Stomach smooth muscle (tissue), 2 donors: ENCODE data around the gene MSI2.

ENCODE experiments used
- H3K27ac ChIP-seq: one replicate; pipeline ENCODE4 v1.7.0; 2013; ENCODE audit warnings: mild to moderate bottlenecking, low read length, inconsistent platforms
- H3K27me3 ChIP-seq, 2 donors: one replicate each; pipeline ENCODE4 v1.7.0; 2013; ENCODE audit warnings: low read length in 2 of 2; ENCODE audit not compliant: insufficient read depth in 2 of 2, control insufficient read depth in 1 of 2
- H3K36me3 ChIP-seq, 2 donors: one replicate each; pipeline ENCODE4 v1.7.0; 2013; ENCODE audit warnings: low read length in 2 of 2; ENCODE audit not compliant: control insufficient read depth in 2 of 2, insufficient read depth in 2 of 2
- H3K4me1 ChIP-seq: one replicate; pipeline ENCODE4 v1.7.0; 2013; ENCODE audit warnings: low read length; ENCODE audit not compliant: control insufficient read depth, insufficient read depth
- H3K4me3 ChIP-seq, 2 donors: one replicate each; pipeline ENCODE4 v1.7.0; 2013; ENCODE audit warnings: low read length in 2 of 2
- H3K9ac ChIP-seq, 2 donors: one replicate each; pipeline ENCODE4 v1.7.0; 2013; ENCODE audit warnings: low read length in 2 of 2, mild to moderate bottlenecking in 1 of 2
- H3K9me3 ChIP-seq, 2 donors: one replicate each; pipeline ENCODE4 v1.7.0; 2013; ENCODE audit warnings: low read length in 2 of 2; ENCODE audit not compliant: control insufficient read depth in 2 of 2
- donor health status: healthy.
- donor health status: Pancreatic carcinoma.

Gene MSI2

DNA sequence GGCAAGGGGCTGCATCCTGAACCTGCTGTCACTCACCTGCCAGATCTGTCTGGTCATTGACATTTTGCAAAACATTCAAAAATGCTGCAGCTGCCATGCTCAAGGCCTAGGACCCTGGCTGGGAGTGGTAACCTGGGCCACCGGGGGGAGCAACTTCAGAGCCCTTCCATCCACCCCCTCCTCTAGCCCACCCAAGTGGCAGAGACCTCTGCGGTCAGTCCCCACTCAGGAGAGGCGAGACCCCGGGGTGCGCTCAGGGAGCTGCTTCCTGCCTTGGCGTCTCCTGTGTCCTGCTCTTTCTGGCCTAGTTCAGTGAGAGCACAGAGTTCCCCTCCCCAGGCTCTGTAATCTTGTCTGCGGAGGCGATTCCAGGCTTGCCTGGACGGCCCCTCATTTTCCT, 380.0 kb downstream of the MSI2 start:
- no peak overlapping the region for H3K9ac ChIP-seq
- peaks cover 0 to 4% of the 10 kb centered on the region in 2 donors for H3K36me3 ChIP-seq
- H3K27ac ChIP-seq: no peak overlapping the region
- H3K9me3 ChIP-seq: no peaks in the 10 kb centered on the region
- H3K27me3 ChIP-seq: no peaks in the 10 kb centered on the region
- H3K4me1 ChIP-seq: no peaks in the 10 kb centered on the region
- no peak overlapping the region for H3K4me3 ChIP-seq

DNA sequence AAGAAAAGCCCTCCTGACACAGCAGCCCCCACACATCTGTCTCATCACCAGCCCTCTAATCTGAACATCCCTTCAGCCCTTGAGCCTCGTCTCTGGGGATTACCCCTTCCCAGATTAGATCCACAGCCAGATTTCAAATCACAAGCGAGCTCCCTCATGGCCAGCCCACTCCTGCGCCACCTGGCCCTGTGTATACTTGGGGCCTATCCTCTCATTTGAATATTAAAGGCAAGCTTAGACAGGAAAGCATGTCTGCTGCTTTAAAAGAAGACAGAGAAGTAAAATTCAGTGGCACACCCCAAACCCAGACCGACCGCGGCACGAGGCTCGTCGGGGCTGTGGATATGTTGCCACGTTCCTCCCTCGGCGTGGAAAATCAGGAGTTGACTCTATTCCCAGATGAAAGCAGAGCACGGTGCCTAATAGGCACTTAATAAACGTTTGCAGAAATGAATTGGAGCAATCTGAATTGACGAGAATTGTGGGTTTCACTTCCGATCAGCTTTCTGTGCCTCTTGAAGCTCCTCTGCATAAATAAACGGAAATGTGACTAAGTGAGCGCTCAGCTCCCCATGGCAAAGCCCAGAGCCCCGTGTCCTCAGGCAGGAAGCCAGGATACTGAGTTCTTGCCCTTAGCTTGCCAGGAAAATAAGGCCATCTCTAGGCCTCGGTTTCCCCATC, 380.8 kb downstream of the MSI2 start:
- Histone ChIP-seq H3K36me3 (peaks cover 2 to 4% of the 10 kb centered on the region in 2 donors), H3K4me3 (no peak overlapping the region), H3K9ac (no peak overlapping the region), H3K9me3 (no peaks in the 10 kb centered on the region), H3K27me3 (no peaks in the 10 kb centered on the region), H3K4me1 (no peaks in the 10 kb centered on the region), H3K27ac (no peak overlapping the region)

DNA sequence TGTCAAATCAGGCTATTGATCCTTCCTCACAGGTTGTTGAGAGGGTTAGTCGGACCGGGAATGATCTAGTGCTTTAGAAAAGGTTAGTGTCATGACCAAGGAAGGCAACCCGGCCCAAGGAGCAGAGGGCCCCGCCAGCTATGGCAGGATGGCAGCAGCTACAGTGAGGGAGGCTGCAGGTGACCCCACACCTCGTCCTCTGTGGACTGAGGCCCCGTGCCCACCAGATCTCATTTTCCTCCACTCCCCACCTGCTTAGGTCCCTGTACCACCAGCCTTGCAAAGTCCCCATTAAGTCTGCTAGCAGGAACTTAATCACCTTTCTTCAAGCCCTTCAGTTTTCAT, 381.3 kb downstream of the MSI2 start:
- no peaks in the 10 kb centered on the region for H3K9me3 ChIP-seq
- no peak overlapping the region for H3K4me3 ChIP-seq
- H3K36me3 ChIP-seq: peaks cover 2 to 4% of the 10 kb centered on the region in 2 donors
- no peaks in the 10 kb centered on the region for H3K4me1 ChIP-seq
- H3K9ac ChIP-seq: no peak overlapping the region
- H3K27ac ChIP-seq: no peak overlapping the region
- H3K27me3 ChIP-seq: no peaks in the 10 kb centered on the region

DNA sequence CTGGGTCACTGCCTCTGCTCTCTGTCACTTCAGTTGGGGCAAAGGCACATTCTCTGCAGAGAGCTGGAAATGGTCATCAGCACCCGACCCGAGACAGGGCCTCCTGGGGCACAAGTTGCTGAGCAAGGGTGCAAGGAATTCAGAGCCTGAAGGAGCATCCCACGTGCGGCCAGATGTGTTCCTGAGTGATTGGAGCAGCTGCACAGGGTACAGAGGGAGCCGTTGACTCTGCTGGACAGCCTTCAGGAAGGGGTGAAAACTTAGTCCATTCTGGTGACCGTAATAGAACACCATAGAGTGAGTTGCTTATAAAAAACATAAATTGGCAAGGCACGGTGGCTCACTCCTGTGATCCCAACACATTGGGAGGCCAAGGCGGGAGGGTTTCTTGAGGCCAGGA, 382.0 kb downstream of the MSI2 start:
- Histone ChIP-seq H3K27me3 (no peaks in the 10 kb centered on the region), H3K9ac (no peak overlapping the region), H3K4me3 (no peak overlapping the region), H3K27ac (no peak overlapping the region), H3K9me3 (no peaks in the 10 kb centered on the region), H3K36me3 (peaks cover 2 to 3% of the 10 kb centered on the region in 2 donors), H3K4me1 (no peaks in the 10 kb centered on the region)

DNA sequence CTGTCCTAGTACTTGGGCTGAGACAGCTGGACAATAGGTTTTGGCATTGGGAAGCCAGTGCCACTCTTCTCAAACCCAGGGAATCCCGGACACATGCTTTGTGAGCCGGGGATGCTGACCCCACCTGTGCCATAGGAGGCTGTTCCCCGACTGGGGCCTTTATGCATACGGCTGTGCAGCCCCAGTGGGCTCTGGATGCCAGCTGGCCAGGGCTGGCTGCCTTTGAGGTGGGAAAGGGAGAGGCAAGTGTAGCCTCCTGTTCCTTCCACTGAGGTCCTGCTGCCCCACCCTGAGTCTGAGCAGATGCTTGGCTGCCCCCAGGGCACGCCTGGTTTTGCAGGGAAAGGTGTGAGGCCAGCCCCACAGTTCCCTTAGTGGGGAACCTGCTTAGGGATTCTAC, 383.1 kb downstream of the MSI2 start:
- Histone ChIP-seq H3K36me3 (peaks cover 0 to 2% of the 10 kb centered on the region in 2 donors), H3K9ac (no peak overlapping the region), H3K4me1 (no peaks in the 10 kb centered on the region), H3K27ac (no peak overlapping the region), H3K27me3 (no peaks in the 10 kb centered on the region), H3K4me3 (no peak overlapping the region), H3K9me3 (no peaks in the 10 kb centered on the region)

DNA sequence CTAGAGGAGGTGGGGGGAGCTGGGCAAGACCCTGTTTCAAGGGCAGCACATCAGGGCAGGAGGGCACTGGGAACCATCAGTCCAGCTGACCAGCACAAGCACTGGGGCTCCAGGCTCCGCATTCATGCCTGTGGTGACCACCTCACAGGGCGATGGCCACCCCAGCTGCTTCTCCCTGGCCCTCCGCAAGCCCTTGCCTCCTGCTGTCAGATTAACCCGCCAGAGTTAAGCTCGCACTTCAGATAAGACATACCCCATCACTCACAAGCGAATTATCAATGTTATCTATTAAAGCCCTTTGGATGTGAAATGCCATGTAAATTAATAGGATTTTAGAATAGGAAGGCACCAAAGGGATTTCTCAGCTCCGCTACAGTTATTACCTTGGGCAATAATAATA, 383.8 kb downstream of the MSI2 start:
- Histone ChIP-seq H3K4me3 (no peak overlapping the region), H3K4me1 (no peaks in the 10 kb centered on the region), H3K36me3 (peaks cover 0 to 2% of the 10 kb centered on the region in 2 donors), H3K9me3 (no peaks in the 10 kb centered on the region), H3K27ac (no peak overlapping the region), H3K27me3 (no peaks in the 10 kb centered on the region), H3K9ac (no peak overlapping the region)

DNA sequence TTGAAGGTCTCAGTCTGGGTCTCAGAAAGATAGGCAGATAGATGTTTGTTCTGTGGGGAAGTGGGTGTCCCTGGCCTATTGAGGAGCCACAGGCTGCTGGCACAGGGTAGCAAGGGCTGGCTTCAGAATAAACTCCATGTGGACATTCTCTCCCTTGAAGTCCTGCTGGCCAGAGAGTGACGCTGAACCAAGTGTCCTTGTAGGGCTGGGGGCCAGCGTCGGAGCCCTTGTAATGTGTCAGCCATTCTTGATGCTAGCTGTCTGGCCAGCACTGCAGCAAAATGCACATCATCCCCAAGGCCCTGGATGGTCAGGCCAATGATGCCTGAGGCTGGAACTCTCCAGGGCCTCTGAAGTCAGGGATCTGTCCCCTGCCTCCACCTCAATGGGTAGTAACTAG, 385.4 kb downstream of the MSI2 start:
- H3K4me3 ChIP-seq: no peak overlapping the region
- H3K9ac ChIP-seq: no peak overlapping the region
- no peaks in the 10 kb centered on the region for H3K9me3 ChIP-seq
- H3K27ac ChIP-seq: no peak overlapping the region
- no peaks in the 10 kb centered on the region for H3K4me1 ChIP-seq
- H3K36me3 ChIP-seq: peaks cover 0 to 2% of the 10 kb centered on the region in 2 donors
- no peaks in the 10 kb centered on the region for H3K27me3 ChIP-seq

DNA sequence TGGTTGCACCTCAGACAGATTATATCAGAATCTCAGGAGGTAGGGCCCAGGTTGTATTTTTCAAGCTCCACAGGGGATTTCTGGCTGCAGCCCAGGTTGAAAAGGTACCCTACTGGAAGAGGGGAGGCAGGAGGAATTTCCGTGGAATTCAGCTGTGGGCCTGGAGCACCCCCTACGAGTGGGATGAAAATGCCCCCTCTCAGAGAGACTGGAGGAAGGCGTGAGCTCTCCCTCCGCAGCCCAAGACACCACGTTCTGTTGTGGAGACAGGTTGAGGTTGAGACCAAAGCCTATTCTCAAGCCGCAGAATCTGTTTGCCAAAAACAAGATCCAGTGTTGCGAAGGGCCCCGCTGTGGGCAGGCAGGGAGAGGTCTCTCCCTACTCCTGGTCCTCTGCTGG, 386.7 kb downstream of the MSI2 start:
- Histone ChIP-seq H3K4me1 (no peaks in the 10 kb centered on the region), H3K36me3 (peaks cover 0 to 2% of the 10 kb centered on the region in 2 donors), H3K9me3 (no peaks in the 10 kb centered on the region), H3K9ac (no peak overlapping the region), H3K27ac (no peak overlapping the region), H3K27me3 (no peaks in the 10 kb centered on the region), H3K4me3 (no peak overlapping the region)

DNA sequence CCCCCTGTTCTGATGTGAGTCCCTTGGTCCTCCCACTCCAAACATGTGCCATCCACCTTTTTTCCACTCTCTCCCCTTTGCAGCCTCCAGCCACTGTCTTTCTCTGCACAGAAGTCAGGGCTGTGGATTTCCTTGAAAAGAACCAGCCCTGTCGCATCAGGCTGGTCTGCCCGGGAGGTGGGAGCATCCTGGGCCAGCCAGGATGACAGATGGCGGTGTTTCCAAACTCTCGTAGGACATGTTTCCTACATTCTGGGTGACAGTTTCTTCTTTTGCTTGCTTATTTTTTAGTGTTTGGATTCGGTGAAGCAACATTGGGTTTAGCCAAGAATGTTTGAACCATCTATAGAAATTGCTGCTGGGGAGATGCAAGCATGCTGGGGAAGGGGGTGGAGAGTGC, 388.0 kb downstream of the MSI2 start:
- H3K4me3 ChIP-seq: no peak overlapping the region
- H3K27ac ChIP-seq: no peak overlapping the region
- no peaks in the 10 kb centered on the region for H3K27me3 ChIP-seq
- H3K36me3 ChIP-seq: peaks cover 0 to 2% of the 10 kb centered on the region in 2 donors
- no peaks in the 10 kb centered on the region for H3K4me1 ChIP-seq
- no peak overlapping the region for H3K9ac ChIP-seq
- H3K9me3 ChIP-seq: no peaks in the 10 kb centered on the region

DNA sequence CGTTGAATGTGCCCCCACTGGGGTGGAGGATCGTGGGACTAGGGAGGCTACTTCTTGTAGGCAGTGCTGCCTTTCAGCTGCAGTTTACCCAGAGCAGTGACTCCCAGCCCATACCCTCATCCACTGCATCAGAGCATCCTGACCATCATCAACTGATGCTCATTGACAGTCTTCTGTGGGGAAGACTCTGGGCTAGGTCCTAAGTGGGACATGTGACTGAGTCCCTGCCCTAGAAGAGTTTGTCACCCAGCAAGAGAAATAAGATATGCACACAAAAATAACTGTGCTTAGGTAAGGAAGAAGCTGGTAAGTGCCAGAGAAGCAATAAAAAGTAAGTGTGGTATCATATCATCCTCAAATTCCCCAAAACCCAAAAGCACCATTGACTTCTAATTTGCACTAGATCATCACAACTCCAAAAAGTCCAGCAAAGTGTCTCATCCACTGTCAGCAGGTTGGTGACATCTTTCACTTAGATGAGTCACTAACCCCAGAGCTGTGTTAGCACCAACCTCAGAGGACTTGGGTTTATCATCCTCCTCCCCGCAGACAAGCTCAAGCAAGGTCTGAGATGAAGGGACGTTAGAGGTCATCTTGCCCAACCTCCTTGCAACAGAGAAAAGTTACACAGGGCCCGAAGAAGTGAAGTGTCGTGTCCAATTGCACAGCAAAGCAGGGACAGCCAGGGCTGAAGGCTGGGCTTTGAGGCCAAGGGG, 389.8 kb downstream of the MSI2 start:
- Histone ChIP-seq H3K27me3 (no peaks in the 10 kb centered on the region), H3K36me3 (peaks cover 0 to 2% of the 10 kb centered on the region in 2 donors), H3K27ac (no peak overlapping the region), H3K9me3 (no peaks in the 10 kb centered on the region), H3K9ac (no peak overlapping the region), H3K4me1 (no peaks in the 10 kb centered on the region), H3K4me3 (no peak overlapping the region)

DNA sequence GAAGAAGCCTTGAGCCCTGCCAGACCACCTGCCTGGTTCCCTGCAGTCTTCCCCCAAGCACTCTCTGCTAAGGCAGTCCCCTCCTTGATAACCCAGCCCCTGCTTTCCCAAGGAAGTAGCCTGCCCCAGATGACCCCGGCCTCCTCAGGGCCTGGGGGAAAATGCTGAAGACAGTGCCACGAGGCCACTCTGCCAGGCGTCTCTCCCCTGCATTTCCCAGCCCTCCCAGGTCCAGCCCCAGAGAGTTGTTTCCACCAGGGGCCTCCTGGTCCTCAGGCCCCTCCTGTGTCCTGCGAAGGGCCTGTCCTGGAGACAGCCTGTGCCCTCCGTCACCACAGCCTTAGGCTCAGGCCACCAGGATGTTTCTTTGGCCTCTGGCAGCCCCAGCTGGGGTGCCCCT, 392.4 kb downstream of the MSI2 start:
- no peak overlapping the region for H3K4me3 ChIP-seq
- H3K36me3 ChIP-seq: no peaks in the 10 kb centered on the region
- no peaks in the 10 kb centered on the region for H3K27me3 ChIP-seq
- no peak overlapping the region for H3K27ac ChIP-seq
- no peaks in the 10 kb centered on the region for H3K9me3 ChIP-seq
- no peak overlapping the region for H3K9ac ChIP-seq
- H3K4me1 ChIP-seq: no peaks in the 10 kb centered on the region
